ENCODE data around the gene KIAA0825.

Gene KIAA0825

DNA sequence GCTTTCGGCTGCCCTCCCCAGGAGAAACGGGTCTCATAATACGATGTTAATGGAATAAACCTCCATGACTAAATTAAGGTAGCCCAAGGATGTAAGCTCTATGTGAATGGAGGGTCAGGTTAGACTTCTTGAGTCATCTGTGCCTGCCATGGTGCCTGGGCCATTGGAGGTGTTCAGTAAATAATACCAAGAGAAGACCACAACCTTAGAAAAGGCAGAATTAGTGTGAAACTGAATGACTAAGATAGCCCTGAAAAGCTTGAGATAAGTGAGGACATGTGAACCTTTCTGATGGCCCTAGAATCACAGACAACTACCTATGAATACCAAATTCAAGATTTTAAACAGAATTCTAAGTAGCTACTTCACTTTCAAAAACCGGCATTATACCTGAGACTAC is 160.6 kb downstream of the KIAA0825 start:
- DNase-seq (ENCODE audit: insufficient read length, low spot score) = no peak
- FAIRE-seq = no peak

GRCh38 chr5:94445726-94446125 is 172.7 kb downstream of the KIAA0825 start:
- no peak for FAIRE-seq
- no peak for DNase-seq (ENCODE audit: insufficient read length, low spot score)

DNA sequence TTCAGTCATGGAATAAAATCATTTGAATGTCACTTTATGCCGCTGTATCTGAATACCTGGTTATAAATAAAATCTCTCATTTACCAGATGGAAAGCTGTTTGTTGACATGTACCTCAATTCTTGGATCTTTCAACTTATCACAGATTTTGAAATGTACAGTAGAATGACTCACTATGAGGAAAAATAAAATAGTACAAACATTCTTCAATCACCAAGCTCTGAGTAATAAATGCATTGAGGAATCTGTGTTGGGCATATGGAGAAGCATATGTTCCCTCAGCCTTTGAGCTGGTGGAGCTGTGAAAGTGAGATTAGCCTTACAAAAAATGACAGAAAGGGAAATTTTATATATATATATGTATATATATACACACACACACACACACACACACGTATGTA is 175.4 kb downstream of the KIAA0825 start:
- FAIRE-seq (no peak), DNase-seq (ENCODE audit: insufficient read length, low spot score) (no peak)

- DNase-seq (ENCODE audit: insufficient read length, low spot score) (no peak), FAIRE-seq (no peak)
Observed at GRCh38 chr5:94442076-94442475, 176.3 kb downstream of the KIAA0825 start.

DNA sequence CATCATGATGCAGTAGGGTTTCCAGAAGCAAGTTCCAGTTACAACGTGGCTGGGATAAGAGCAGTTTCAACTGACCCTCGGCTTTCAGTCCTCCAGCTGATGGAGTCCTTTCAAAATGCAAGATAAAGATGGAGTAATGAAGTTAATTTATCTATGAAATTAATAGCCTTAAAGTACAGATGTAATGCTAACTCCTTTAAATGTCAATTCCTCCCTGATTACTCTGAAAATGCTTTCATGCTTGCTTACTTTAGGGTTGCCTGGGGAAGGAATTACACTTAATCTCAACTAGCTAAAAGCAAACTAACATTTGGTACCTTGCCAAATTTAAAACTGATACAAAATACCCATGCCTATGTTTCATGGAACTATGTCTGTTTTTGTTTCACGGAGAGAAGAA is 178.4 kb downstream of the KIAA0825 start:
- FAIRE-seq = no peak
- DNase-seq (ENCODE audit: insufficient read length, low spot score) = no peak

DNA sequence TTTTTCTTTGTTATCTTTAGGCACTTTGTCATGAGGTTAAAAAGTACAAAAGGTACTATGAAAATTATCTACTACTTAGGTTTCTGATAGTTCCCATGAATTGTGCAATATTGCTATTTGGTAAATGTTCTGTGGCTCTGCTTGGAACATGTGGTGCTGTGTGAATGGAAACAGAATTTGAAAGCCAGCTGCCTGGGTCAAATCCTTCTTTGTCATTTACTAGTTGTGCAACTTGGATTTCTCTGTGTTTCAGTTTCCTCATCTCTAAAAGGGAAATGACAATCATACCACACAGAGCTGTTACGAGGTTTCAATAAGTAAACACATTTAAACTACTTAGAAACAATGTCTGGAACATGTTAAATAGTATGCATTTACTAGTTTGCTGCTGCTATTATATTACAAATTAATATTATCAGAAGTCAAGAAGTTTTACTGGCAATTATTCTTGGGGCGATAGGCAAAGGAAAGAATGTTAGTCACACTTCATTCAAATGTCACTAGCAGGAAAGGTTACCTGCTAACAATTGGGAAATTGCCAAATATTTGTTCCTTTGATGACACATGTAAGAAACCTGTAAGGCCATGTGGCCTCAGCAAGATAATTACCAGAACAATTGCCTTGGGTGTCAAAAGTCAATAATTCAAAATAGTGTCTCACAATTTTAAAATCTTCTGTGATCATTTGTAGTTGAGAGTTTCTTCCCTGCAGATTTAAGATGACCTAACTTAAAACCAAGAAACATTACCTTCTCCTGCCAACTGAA is 184.8 kb downstream of the KIAA0825 start:
- DNase-seq (ENCODE audit: insufficient read length, low spot score) (no peak), FAIRE-seq (no peak)

DNA sequence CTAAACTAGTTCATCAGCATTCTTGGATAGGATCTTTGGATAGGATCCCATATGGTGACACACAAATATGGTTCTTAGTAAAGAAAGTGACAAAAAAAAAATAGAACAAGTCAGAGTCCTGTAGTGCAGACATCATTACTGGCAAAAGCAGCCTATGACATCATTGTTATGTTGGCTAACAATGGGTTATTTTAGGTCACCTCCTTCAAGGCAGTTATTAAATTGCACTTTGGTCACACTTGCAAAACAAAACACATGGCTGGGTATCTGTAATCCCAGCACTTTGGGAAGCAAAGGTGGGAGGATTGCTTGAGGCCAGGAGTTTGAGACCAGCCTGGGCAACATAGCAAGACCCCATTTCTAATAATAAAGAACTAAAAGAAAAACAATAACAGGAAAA is 185.9 kb downstream of the KIAA0825 start:
- DNase-seq (ENCODE audit: insufficient read length, low spot score) = no peak
- no peak for FAIRE-seq

DNA sequence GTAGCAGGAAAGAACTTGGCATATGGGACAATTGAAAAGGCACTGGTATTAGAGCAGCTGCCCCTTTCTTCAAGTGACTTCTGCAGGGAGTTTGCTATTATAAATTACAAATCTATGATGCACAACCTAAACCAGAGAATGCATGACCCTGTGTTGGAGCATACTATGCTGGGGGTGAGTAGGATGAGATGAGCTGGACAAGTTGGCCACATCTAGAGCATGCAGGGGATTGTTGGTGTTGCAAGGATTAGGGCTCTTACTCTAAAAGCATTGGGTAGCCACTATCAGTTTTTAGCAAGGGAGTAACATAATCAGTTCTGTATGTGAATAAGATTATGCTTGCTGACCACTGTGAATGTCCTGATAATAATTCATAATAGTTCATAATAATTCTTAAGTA is 186.7 kb downstream of the KIAA0825 start:
- no peak for FAIRE-seq
- DNase-seq (ENCODE audit: insufficient read length, low spot score) = no peak

DNA sequence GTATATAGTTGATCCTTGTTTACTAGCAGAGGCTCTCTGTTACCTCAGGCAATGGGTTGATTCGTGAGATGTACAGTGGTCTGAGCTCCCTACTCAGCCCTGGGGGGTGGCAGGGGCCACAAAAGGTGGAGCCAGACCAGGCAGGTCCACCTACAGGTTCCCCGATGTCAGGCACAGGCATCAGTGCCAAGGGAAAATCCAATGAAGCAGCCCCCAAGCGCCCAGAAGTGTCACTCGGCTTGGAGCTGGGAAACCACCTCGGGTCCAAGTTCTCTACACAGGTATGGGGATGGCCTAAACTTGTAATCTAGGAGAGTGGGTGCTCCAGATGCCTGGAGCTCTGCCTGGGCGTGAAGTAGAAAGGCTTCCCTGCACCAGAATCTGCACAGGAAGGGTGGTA is 188.8 kb downstream of the KIAA0825 start:
- no peak for FAIRE-seq
- no peak for DNase-seq (ENCODE audit: insufficient read length, low spot score)

- FAIRE-seq (no peak), DNase-seq (ENCODE audit: insufficient read length, low spot score) (no peak)
Observed at GRCh38 chr5:94425396-94425795, 193.0 kb downstream of the KIAA0825 start.

- FAIRE-seq = no peak
- DNase-seq (ENCODE audit: insufficient read length, low spot score) = no peak
Observed at GRCh38 chr5:94423411-94423810, 195.0 kb downstream of the KIAA0825 start.

DNA sequence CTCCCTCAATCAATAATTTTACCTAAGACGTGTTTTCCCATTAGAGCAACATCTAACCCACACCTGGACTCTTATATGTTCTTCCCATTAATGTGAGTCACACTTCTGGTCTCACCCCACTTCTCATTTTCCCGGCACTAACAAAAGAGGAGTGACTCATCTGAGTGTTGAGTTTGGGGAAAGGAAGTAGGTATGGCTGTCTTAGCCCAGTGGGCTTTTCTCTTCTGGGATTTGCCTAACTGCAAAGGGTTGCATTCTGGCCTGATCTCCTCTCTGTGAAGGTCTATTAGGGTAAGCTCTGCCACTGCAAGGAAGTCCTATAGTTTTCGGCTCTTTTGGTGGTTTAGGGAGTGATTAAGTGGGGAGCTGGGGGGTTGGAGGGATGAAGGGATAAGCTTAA is 195.6 kb downstream of the KIAA0825 start:
- DNase-seq (ENCODE audit: insufficient read length, low spot score) = no peak
- no peak for FAIRE-seq

DNA sequence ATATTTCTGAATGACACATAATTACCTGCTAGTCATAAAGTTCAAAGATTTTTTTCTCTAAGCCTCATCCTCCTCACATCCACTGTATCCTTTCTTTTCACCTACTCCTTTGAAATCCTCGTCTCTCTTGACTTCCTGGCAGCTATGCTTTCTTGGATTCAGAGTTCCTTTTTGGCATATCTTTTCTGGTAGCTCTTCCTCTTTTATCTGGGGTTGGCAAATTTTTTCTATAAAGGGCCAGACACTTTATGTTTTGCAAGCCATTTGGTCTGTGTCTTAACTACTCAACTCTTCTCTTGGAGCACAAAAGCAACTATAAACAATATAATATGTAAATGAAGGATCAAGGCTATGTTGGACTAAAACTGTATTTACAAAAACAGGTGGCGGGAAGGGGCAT is 197.5 kb downstream of the KIAA0825 start:
- FAIRE-seq = no peak
- no peak for DNase-seq (ENCODE audit: insufficient read length, low spot score)

DNA sequence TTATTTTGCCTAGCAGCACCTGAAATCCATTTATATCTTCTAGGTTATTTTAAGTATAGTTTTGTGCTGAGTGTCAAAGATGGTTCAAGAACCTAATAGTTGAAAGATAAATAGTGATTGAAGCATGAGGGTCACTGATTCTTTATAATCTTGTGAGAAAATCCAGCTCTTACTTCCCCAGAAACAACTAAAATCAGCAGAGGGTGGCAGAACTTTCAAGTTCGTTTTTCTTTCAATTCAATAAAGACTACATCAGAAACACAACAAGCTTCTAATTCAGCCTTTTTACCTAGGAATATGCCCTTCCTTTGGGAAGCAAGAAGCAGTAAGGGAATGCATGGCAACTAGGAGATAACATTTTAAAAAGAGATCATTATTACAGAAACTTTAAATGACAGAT is 202.6 kb downstream of the KIAA0825 start:
- DNase-seq (ENCODE audit: insufficient read length, low spot score) (no peak), FAIRE-seq (no peak)

DNA sequence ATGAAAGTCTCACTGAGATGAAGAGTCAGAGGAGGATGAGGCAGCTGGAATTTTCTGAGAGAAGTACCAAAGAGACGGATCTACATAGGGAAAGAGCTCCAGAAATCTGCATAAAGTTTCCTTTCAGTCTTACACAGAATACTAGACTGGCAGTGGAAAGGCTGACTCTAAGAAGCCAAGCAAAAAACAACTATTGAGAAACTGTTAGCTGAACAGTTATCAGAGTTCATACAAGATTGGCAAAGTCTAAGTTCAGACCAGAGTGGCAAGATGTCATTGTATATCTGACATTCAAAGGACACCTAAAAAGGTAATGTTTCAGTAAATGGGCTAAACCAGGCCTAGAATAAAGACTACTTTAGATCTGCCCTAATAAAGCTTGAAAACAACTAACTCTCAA is 209.0 kb downstream of the KIAA0825 start:
- FAIRE-seq (no peak), DNase-seq (ENCODE audit: insufficient read length, low spot score) (no peak)

DNA sequence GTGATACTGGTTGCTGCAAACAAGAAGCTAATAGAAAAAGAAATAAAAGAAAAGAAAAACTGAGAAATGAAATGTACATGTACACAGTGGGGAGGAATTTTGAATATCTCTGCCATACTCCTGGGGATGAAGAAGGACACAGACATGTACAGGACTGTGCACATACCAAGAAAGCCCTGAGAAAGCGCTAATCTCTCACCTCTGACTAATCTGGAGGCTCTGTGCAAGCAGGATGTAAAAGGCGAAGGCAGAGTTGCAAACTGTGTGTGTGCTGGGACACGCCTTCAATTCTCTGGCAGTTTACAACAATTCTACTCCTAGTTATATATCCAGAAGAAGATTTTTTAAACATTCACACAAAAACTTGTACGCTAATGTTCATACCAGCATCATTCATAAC is 211.4 kb downstream of the KIAA0825 start:
- DNase-seq (ENCODE audit: insufficient read length, low spot score) = no peak
- no peak for FAIRE-seq

GRCh38 chr5:94403483-94403882 is 214.9 kb downstream of the KIAA0825 start:
- no peak for FAIRE-seq
- DNase-seq (ENCODE audit: insufficient read length, low spot score) = no peak

GRCh38 chr5:94402096-94402495 is 216.3 kb downstream of the KIAA0825 start:
- FAIRE-seq (no peak), DNase-seq (ENCODE audit: insufficient read length, low spot score) (no peak)

- FAIRE-seq (no peak), DNase-seq (ENCODE audit: insufficient read length, low spot score) (no peak)
Observed at GRCh38 chr5:94397508-94397907, 220.9 kb downstream of the KIAA0825 start.

DNA sequence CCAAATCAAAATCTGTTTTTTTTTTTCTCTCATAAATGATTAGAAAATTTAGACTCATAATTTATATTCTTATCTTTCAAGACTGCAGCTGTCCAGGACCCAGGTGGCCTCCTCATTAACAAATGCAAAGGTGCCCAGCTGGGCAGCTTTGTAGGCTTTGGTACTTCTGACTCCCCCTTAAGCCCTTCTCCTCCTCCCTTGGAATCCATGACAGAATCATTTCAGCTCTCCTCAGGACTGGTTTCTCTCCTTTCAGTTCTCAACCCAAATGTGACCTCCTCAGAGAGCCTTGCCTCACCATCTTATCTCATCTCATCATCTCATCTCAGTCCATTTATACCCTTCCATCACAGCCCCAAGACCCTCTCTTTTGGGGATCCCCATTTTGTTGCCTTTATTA is 221.7 kb downstream of the KIAA0825 start:
- DNase-seq (ENCODE audit: insufficient read length, low spot score) (no peak), FAIRE-seq (no peak)

DNA sequence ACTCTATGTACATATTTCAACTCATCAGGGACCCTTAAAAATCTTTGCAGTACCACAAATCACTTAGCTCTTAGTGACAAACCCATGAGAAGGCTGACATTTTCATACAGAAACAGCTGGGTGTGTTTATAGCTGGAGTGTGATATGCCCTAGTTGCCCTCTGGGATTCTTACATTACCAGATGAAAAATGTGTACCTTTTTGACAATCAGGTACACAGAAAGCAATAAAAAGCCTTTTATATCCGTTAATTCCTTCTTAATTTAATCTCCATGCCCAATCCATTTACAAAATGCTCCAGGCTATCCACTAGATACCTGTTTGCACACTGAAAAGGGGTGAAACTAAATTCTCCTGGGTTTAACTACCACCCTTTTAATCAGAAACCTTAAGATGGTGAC is 222.9 kb downstream of the KIAA0825 start:
- DNase-seq (ENCODE audit: insufficient read length, low spot score) (no peak), FAIRE-seq (no peak)

GRCh38 chr5:94391996-94392395 is 226.4 kb downstream of the KIAA0825 start:
- DNase-seq (ENCODE audit: insufficient read length, low spot score) (no peak), FAIRE-seq (no peak)

DNA sequence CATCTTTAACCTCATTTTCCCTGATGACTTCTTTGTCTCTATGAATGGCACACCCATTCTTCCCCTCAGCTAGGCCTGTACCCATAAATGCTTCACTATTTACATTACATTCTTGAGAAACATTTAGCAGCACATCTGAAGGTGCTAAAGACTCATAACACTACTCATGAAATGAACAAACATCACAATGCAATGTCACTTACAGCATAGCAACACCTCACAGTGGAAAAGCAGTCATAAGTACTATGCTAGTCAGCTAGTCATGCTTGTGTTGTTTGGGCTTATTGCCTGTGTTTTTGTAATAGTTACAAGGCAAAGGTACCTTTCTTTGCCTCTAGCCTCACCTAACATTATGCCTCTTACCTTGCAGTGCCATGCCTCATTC is 228.9 kb downstream of the KIAA0825 start:
- DNase-seq (ENCODE audit: insufficient read length, low spot score) (no peak), FAIRE-seq (no peak)

All from GM19239 (cell line).